Endometrium (tissue), 2 donors: ENCODE data around the gene PIK3R1.
A peak's percentile ranks its signal among the peaks of the same experiment; 100 is the strongest.

ENCODE experiments used
- FAIRE-seq: peaks from 2 replicates; lab custom pipeline; 2012; peaks lifted over from hg19 to GRCh38; lab: Jason Lieb, UNC
- donor health status: control.
- donor health status: control.

Gene PIK3R1

GRCh38 chr5:68215208-68215897 lies at the start of gene PIK3R1:
Gene PIK3R1 (plus strand): TSS chr5:68215756. CDS start chr5:68226676, 10,920 bp downstream.
- FAIRE-seq: no peak

DNA sequence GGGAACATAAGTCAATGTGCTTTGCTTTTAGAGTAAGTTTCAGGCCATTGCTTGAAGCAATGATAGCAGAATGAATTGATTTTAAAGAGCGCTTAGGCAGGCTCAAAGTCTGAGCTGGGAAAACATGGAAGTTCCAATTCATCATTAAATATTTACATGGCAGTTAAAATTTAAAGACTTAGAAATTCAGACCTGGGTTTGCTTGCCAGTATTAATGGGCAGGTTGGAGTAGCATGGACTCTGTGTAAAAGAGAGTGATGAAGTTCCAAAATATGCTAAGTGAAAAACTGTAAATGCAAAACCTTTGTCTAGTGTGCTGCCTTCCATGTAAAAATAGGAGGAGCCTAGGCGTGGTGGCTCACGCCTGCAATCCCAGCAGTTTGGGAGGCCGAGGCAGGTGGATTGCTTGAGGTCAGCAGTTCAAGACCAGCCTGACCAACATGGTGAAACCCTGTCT lies 48.3 kb upstream of the PIK3R1 start:
- FAIRE-seq: no peak

GRCh38 chr5:68169903-68170302 lies 45.7 kb upstream of the PIK3R1 start:
- FAIRE-seq: peak; percentile 67

- no peak for FAIRE-seq
Observed at GRCh38 chr5:68170826-68171558, 44.6 kb upstream of the PIK3R1 start.

DNA sequence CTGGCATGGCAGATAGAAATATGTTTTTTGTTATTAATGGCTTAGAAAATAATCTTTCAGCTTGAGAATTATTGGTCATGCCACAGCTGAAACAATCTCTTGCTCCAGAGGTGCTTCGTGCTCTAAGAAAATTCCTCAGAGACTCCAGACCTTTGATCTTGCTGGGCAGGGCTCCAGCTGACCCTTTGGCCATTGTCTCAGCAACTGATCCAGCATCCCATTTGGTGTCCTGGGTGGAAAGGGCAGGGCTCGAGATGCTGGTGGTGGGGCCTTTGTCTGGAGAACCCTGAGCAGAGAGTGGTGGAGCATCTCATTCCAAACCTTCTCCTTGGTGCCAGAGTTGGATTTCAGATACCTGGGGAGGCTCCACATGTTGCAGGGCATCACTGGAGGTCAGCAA lies 43.2 kb upstream of the PIK3R1 start:
- no peak for FAIRE-seq

DNA sequence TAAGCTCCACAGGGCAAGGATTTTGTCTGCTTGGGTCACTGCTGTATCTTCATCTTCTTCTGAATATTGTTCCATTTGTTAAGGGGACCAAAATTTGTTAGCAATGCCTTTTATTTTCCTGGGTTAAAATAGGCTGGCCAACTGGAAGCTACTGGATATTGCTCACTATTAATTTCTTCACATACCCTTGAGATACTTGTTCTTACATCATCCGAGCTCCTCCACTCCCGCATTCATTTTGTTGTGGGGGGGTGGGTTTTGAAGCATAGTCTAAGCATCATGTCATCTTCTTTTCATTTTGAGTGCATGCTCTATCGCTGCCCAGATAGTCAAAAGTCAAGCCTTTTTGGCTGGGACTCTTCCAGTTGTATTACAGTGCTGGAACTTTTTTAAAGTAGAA lies 42.5 kb upstream of the PIK3R1 start:
- no peak for FAIRE-seq

- no peak for FAIRE-seq
Observed at GRCh38 chr5:68176253-68176652, 39.3 kb upstream of the PIK3R1 start.

DNA sequence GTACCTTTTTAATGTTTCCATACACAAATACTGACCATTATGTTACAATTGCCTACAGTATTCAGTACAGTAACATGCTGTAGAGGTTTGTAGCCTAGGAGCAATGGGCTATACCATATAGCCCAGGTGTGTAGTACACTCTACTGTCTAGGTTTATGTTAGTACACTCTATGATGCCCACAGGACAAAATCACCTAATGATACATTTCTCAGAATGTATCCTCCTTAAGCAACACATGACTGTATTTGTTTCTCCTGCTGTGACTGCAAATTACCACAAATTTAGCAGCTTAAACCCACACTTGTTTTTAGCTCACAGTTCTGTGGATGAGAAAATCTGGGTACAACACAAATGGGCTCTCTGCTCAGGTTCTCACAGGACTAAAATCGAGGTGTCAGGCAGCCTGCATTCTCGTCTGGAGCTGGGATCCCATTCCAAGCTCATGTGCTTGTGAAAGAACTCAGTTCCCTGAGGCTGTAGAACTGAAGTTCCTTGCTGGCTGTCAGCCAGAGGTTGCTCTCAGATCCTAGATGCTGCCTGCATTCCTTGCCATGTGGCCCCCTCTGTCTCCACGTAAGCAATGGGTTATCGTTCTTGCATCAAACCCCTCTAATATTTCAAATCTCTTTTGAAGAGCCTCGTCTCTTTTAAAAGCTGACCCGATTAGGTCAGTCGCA lies 38.6 kb upstream of the PIK3R1 start:
- FAIRE-seq: no peak

DNA sequence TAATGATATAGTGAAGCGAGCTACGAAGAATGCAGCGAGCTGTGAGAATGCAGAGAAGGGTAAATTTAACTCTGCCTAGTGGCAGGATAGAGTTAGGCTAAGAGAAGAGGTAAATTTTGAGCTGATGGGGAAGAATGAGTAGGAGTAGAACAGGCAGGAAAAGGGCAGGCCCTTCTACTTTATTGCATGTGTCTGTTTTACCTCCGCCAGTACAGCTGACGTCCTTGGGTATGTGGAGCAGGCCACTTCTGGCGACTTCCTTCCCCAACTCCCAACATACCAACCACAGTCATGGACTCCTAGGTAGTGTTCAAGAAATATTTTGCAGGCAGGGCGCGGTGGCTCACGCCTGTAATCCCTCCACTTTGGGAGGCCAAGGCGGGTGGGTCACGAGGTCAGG lies 37.9 kb upstream of the PIK3R1 start:
- no peak for FAIRE-seq

DNA sequence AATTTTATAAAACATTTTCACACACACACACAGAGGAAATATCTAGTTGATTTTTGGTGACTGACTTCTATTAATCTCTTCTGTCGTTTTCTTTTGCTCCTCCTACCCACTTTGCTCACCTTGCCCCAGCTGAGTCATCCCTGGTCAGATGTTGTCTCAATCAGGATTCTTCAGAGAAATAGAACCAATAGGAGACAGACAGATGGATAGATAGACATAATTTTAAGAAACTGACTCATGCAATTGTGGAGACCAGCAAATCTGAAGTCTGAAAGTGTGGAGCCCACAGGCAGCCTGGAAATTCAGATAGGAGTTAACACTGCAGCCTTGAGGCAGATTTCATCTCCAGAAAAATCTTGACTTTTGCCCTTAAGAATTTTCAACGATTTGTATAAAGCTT lies 37.0 kb upstream of the PIK3R1 start:
- no peak for FAIRE-seq

DNA sequence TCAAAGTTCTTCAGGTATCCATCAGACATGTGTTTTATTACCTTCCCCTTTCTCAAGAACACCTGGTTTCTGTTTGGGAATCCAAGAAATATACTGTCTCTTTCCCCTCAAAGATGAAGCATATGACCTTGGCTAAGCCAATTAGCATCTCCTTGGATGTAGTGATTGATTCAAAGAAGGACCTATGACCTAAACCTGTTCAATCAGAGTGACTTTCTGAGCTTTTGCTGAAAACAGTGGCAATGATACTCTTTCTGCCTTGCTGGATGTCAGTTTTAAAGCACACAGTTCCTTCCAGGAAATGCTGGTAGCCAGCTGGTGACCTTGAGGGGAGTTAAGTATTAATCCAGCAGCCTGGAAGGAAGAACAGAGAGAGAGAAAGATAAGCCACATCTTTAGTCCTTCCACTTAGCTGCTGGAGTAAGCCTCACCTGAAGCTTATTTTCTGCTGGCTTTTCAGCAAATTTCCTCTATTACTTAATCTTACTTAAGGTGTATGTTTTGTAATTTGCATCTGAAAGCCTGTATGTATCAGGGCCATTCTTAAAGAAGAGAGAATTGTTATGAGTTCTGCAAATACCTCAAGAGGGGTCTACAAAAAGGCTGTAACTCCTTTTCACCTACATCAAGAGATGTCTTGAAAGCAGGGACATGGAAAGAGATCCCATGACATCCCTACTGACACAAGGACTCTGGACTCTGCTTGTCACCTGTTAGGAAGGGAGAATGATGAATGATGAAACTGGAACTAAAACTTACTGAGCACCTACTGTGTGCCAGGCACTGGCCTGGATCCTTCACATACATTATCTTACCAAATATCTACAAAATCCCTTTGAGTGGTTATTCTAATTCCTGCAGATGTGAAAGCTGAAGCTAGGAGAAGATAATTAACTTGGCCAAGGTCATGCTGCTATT lies 35.2 kb upstream of the PIK3R1 start:
- FAIRE-seq: no peak

DNA sequence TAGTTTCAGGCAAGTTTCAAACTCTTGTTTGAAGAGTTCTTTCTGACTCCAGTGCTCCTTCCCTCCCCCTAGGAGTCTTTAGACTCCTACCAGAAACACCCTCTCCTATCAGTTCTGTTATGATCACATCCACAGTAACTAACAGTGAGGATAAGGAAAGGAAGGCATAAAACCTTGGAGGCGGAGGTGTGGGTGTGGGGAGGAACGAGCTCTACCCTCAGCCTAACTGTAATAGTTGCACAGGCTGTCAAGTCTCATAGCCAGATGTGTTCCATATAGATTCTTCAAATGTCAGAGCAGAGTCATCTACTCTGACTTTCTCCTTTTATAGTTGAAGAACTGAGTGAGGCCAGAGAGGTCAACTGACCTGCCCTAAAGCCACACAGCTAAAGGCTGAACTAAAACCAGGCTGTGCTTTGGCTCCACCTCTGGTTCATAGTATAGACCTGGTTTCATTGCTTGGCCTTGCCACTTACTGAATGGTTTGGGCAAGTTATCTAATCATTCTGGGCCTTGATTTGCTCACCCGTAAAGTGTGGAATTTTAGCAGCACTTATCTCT lies 34.4 kb upstream of the PIK3R1 start:
- no peak for FAIRE-seq

DNA sequence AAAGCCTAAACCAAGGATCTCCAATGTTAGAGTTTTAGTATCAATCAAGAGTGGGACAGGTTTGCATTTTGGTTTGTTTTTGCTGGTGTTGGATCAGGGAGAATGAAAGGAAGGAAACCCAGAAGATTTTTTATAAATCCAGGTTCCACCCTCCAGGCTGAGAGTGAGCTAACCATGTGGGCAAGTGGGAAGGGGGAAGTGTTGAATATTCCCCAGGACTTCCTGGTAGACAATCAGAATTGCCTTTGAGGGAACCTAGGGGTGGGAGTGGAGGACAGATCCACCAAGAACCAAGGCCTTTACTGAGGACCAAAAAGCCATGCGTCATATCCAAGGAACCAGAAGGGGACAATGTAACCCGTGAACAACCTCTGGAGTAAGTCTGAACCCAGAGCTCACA lies 33.5 kb upstream of the PIK3R1 start:
- no peak for FAIRE-seq

DNA sequence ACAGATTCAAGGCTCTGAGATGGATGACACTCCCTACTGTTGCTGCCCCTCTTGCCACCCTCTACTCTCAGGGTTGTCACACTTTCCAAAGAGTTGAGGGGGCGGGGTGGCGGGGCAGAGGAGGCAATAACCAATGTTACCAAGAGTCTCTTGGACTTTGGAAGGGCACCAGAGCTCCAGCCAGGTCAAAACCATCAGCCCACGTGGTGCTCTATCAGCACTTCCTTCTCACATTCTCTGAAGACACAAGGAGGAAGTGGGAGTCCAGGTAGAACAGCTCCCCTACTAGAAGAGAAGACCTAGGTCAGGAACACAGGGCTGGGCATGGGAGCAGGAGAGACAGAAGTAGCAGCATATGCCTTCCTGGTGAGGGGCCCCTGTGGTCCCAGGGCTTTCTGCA lies 33.0 kb upstream of the PIK3R1 start:
- no peak for FAIRE-seq

GRCh38 chr5:68187268-68188055 lies 28.1 kb upstream of the PIK3R1 start:
- FAIRE-seq: no peak

DNA sequence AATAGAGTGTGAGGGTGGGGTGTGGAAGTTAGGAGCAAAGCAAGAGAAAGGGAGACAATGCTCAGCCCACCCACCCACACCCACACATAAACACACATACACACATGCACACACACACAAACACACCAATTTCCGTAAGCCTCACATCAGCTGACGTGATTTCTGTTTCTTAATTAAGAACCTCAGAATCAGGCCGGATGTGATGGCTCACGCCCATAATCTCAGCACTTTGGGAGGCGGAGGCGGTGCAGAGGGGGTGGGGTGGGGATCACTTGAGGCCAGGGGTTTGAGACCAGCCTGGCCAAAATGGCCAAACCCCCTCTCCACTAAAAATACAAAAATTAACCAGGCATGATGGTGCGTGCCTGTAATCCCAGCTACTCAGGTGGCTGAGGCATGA lies 26.4 kb upstream of the PIK3R1 start:
- no peak for FAIRE-seq

DNA sequence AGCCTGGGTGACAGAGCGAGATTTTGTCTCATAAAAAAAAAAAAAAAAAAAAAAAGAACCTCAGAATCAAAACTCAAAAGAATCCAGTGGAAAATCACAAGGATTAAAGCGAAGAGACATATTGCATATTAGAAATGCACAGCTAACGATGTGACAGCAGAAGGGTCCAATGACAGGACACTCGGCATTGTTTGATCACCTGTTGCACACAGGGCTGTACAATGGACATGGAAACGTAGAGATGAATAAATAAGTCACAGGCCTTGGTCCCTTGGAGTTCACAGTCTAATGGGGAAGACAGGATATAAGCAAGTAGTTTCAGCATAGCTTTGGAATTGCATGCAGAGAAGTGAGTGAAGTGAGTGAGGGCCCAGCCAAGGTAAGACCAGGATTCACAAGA lies 25.9 kb upstream of the PIK3R1 start:
- FAIRE-seq: no peak

DNA sequence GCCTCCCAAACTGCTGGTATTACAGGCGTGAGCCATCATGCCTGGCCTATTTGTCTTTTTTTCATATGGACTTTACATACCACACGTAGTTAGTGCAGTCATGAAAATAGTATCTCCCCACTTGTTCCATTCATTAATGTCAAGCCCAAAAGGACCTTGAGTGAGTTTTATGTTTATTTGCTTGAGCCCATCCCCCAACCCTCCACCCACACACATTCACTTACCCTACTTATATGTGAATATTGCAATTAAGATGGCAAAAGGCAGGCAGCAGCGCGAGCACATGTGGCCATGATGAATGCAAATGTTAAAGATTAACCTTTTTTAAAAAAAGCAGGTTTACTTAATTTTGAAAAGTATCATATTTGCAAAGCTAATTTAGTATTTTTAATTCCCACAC lies 24.9 kb upstream of the PIK3R1 start:
- no peak for FAIRE-seq

DNA sequence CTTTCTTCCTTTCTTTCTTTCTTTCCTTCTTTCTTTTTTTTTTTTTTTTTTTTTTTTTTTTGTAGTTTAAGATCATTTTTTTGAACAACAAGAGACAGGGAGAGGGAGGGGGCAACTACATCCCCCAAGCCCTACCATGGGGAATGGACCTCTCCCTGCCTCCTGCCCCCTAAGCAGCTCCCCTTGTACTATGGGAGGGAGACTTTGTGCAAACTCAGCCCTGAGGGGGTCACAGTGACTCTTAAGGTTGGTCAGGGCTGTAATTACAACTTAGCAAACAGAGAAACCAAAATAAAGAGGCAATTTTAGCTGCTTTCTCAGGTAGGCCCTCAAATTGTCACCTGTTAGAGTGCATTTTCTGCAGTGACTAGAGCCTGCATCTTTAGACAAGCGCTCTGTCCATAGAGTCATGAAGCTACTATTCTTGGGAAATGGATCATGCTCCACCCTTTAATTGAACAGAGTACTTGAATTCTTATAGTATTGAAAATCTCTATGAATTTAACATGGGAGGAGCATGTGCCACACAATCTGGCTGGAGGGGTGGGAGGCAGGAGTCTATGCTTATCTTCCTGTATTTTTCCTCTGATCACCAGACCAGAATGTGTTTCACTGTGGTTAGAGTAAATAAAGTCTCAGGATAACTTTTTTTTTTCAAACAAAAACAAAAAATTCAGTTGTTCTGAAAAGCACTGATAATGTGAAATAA lies 24.3 kb upstream of the PIK3R1 start:
- no peak for FAIRE-seq

GRCh38 chr5:68192679-68193060 lies 22.9 kb upstream of the PIK3R1 start:
- FAIRE-seq: no peak
